GM21576 (cell line): ENCODE data around the gene KCTD11.
A peak's percentile ranks its signal among the peaks of the same experiment; 100 is the strongest.

ENCODE experiments used
- ATAC-seq: cut with Tn5 transposase; IDR thresholded peaks from one replicate; pipeline ENCODE4 v1.9.1; 2021; ENCODE audit warnings: mild to moderate bottlenecking, moderate library complexity; ENCODE audit not compliant: unreplicated experiment

Gene KCTD11

GRCh38 chr17:7370853-7371252 lies 18.9 kb downstream of the KCTD11 start:
- ATAC-seq: no peak

DNA sequence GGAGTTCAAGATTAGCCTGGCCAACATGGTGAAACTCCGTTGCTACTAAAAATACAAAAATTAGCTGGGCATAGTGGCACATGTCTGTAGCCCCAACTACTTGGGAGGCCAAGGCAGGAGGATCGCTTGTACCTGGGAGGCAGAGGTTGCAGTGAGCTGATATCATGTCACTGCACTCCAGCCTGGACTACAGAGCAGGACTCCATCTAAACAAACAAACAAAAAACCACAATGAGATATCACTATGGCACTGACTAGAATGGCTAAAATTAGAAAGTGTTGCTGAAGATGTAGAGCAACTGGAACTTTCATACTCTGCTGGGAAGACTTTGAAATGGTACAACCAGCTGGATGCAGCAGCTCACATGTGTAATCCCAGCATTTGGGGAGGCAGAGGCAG lies 22.4 kb downstream of the KCTD11 start:
- ATAC-seq: no peak

- ATAC-seq: no peak
Measured at GRCh38 chr17:7379134-7379533, 27.2 kb downstream of the KCTD11 start.

GRCh38 chr17:7380321-7380720 lies 28.4 kb downstream of the KCTD11 start:
- no peak for ATAC-seq

DNA sequence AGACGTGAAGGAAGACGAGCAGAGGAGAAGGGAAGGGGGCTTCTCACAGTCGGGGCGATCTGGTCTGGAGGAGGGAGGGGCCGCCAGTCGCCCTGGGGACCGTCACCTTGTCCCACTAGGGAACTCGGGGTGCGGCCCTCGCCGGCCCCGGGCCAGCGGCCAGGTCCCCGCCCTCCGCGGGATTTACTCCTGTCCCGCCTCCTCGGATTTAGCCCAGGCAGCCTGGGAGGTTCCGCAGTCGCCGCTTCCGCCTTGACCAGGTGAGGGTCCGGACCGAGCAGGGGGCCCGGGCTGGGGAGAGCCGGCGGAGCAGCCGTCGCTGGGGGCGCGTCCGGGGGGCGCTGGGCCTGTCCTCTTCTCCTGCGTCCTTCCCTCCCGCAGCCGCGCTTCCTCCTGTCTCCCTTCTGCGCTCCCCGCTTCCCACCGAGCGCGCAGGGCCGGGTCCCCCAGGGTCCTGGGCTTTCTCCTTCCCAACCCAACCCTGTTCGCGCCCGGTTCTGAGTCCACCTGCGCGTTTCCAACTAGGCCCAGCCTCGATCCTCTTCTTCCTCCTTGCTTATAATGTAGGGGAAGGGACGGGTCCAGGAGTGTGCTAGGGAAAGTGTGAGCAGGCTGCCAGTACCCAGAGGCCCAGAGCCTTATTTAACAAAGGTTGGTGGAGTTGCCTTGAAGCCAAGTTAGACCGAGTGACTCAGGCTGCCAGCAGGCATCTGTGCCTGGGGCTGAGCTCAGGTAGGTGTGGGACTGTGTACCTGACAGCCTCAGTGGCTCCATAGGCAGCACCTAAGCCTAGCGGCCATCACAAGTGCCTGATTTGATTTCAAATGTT lies 29.1 kb downstream of the KCTD11 start, which contains the start of gene TNK1:
TNK1 (plus strand) TSS at position 235 of the 829 bp plus-strand sequence. CDS start 1,838 bp downstream, outside the sequence.
- no peak for ATAC-seq

GRCh38 chr17:7382901-7383300 lies 30.9 kb downstream of the KCTD11 start:
- no peak for ATAC-seq

DNA sequence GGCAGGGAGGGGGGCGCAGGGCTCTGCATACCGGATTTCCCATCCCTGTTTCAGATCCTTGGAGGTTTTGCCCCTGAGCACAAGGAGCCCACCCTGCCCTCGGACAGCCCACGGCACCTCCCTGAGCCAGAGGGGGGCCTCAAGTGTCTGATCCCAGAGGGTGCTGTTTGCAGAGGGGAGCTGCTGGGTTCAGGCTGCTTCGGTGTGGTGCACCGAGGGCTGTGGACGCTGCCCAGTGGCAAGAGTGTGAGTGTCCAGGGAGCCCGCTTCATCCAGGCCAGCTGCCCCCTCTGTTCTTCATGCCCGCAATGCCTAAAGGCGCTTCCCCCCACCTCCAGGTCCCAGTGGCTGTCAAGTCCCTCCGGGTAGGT lies 31.4 kb downstream of the KCTD11 start:
- no peak for ATAC-seq

DNA sequence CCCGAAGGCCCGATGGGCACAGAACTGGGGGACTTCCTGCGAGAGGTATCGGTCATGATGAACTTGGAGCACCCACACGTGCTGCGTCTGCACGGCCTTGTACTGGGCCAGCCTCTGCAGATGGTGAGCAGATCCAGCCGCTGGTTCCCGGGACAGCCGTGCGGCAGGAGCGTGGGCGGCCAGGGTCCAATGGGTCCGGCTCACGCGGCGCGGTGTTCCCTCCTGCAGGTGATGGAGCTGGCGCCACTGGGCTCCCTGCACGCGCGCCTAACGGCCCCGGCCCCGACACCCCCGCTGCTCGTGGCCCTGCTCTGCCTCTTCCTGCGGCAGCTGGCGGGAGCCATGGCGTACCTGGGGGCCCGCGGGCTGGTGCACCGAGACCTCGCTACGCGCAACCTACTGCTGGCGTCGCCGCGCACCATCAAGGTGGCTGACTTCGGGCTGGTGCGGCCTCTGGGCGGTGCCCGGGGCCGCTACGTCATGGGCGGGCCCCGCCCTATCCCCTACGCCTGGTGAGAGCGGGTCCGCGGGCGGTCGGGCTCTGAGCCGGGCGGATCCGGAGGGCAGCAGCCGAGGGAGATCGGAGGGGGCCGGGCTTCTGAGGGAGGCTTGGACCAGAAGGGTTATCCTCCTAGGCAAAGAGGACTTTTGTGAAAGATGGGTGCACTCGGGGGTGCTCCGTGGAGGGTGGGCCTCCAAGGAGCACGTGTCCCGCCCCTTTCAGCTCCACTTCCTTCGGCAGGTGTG lies 32.0 kb downstream of the KCTD11 start:
- ATAC-seq: no peak

- ATAC-seq: no peak
Measured at GRCh38 chr17:7384489-7385081, 32.6 kb downstream of the KCTD11 start.

- no peak for ATAC-seq
Measured at GRCh38 chr17:7388856-7389255, 36.9 kb downstream of the KCTD11 start.

DNA sequence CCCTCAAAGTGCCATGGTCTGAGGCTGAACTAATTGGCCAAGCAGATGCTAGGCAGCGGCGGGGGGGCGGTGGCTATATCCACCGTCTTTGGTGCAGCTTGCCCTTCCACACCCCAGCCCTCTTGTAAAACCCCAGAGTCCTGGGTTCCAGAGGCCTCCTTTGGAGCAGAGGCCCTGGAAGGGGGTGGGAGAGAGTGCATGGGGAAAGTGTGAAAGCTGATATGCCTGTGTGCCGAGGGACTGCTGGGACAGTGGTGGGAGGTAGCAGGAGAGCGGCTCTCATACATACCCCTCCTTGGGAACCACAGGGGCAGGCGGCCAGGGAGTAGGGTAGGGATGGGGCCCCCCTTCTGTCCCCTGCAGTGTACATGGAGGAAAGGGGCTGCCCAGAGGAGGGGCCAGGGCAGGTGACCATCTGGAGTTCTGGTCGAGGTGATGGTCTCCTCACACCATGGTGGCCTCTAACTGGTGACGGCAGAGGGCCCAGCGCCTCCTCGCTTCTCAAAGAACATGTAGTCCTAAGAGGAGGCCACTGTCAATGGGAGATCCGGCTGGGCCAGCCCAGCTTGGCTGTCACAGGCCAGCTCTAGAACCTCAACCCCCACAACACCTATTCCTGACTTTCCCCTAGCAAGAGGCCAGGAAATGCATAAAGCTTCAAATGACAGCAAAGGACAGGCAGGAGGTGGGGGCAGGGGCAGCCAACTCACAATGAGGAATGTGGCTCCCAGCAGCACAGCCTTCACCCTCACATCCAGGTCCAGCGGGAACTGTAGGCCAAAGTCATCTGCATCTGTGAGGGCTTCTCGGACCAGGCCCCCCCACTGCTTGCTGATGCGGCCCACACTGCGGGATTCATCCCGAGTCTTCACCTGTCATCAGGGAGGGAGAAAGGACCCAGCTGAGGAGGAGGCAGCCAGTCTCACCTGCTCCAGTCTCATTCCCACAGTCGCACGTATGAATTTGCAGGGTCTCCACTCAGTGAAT lies 38.3 kb downstream of the KCTD11 start:
- no peak for ATAC-seq

- no peak for ATAC-seq
Measured at GRCh38 chr17:7391307-7391706, 39.3 kb downstream of the KCTD11 start.

DNA sequence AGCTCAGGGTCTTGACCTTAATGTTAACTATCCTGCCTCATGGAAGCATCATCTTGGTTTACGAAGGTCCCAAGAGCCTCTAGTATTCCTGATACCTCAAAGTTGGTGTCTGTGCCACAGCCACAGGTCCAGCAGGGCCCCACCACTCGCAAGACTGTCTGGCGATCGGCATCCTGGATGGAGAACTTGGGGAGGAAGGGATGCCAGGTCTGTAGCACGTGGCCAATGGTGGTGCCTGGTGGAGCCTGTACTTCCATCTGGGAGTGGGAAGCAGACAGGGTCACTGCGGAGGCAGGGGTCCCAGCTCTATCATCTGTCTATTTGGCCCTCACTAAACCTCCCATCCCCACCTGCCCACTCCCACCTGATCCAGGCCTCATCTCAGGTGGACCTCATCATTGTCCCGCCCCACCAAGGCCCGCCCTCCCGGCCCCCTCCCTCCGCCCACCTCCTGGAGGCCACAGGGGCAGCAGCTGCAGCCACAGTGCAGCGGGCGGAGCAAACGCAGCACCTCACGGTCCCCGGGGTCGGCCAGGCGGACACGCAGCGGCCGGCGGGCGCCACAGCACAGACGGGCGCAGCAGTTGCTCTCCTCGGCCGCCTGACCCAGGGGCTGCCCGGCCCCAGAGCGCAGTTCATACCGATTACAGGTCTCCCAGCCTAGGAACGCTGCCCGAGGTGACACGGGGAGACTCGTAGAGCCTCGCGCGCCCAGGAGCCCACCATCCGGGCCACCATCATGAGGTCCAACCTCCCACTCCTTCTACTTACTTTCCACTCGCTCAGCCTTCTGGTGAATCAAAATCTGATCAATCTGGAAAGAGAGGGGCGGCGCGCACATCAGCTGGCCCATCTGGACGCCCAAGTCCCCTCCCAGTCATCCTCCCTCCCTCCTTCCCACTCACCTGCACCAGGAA lies 41.0 kb downstream of the KCTD11 start:
- no peak for ATAC-seq

- ATAC-seq: peak; percentile 35
Measured at GRCh38 chr17:7393613-7394451, 41.9 kb downstream of the KCTD11 start.

GRCh38 chr17:7394452-7395191 lies 42.7 kb downstream of the KCTD11 start, which contains the start of gene PLSCR3:
Gene PLSCR3 (minus strand): TSS chr17:7394525. CDS start chr17:7394110, 415 bp downstream.
- peak; percentile 69 for ATAC-seq

GRCh38 chr17:7396147-7396546 lies 44.2 kb downstream of the KCTD11 start:
- ATAC-seq: no peak

DNA sequence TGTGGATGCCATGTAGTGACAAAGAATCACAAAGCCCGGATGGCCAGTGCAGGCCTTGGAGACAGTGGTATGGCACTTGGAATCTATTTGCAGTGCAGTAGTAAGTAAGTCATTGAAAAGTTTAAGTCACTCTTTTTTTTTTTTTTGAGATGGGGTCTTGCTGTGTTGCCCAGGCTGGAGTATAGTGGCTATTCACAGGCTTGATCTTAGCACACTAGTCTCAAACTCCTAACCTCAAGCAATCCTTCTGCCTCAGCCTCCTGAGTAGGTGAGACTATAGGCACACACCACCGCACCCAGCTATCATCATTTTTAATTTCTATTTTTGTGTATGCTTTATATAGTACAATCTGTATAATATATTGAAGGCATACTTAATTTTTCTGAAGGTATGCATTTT lies 46.6 kb downstream of the KCTD11 start:
- ATAC-seq: no peak
